ENCODE data around the gene RAPH1. TPM values are rescaled to one million over a fixed set of nuclear protein-coding genes. Genes with fewer than 3 reads are reported as not detected.

Gene RAPH1
- total and polyA plus RNA-seq, 2 experiments from 2014 or later = 5.0 to 36.2 TPM

GRCh38 chr2:203549406-203549805 lies 14.3 kb upstream of the RAPH1 start:
- ATAC-seq (no peak), DNase-seq (ENCODE audit: low spot score) (no peak)
- no peak overlapping the region for H3K27ac ChIP-seq (ENCODE audit: low read depth)

More at GRCh38 chr2:203549406-203549805, 14.3 kb upstream of the RAPH1 start:
- TF ChIP-seq EZH2phosphoT487 (IDR thresholded peaks at IDR 0.05; ENCODE audit: unreplicated experiment) (no peak), STAT1 (IDR thresholded peaks at IDR 0.05; ENCODE audit: unreplicated experiment) (no peak), ZNF462 (CRISPR knock-in tag; IDR thresholded peaks at IDR 0.05) (no peak), CREB1 (CRISPR knock-in tag; IDR thresholded peaks at IDR 0.05; ENCODE audit: low read depth) (no peak), CTCF (conservative IDR thresholded peaks at IDR 0.05; ENCODE audit: low read depth in 2 of 2) (no peak), POLR2AphosphoS5 (IDR thresholded peaks at IDR 0.05; ENCODE audit: low read depth) (no peak), NANOG (IDR thresholded peaks at IDR 0.05; ENCODE audit: borderline replicate concordance) (no peak), EZH2 (IDR thresholded peaks at IDR 0.05; ENCODE audit: low read depth, unreplicated experiment) (no peak), JUNB (IDR thresholded peaks at IDR 0.05; ENCODE audit: unreplicated experiment) (no peak)
- TF ChIP-seq, protein P1, sequence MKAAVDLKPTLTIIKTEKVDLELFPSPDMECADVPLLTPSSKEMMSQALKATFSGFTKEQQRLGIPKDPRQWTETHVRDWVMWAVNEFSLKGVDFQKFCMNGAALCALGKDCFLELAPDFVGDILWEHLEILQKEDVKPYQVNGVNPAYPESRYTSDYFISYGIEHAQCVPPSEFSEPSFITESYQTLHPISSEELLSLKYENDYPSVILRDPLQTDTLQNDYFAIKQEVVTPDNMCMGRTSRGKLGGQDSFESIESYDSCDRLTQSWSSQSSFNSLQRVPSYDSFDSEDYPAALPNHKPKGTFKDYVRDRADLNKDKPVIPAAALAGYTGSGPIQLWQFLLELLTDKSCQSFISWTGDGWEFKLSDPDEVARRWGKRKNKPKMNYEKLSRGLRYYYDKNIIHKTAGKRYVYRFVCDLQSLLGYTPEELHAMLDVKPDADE (IDR thresholded peaks at IDR 0.05) = no peak
- TF ChIP-seq, protein P2, sequence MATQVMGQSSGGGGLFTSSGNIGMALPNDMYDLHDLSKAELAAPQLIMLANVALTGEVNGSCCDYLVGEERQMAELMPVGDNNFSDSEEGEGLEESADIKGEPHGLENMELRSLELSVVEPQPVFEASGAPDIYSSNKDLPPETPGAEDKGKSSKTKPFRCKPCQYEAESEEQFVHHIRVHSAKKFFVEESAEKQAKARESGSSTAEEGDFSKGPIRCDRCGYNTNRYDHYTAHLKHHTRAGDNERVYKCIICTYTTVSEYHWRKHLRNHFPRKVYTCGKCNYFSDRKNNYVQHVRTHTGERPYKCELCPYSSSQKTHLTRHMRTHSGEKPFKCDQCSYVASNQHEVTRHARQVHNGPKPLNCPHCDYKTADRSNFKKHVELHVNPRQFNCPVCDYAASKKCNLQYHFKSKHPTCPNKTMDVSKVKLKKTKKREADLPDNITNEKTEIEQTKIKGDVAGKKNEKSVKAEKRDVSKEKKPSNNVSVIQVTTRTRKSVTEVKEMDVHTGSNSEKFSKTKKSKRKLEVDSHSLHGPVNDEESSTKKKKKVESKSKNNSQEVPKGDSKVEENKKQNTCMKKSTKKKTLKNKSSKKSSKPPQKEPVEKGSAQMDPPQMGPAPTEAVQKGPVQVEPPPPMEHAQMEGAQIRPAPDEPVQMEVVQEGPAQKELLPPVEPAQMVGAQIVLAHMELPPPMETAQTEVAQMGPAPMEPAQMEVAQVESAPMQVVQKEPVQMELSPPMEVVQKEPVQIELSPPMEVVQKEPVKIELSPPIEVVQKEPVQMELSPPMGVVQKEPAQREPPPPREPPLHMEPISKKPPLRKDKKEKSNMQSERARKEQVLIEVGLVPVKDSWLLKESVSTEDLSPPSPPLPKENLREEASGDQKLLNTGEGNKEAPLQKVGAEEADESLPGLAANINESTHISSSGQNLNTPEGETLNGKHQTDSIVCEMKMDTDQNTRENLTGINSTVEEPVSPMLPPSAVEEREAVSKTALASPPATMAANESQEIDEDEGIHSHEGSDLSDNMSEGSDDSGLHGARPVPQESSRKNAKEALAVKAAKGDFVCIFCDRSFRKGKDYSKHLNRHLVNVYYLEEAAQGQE (IDR thresholded peaks at IDR 0.05; ENCODE audit: unreplicated experiment) = no peak
- Mint-ChIP-seq H3K4me3 (no peak overlapping the region), H3K27me3 (ENCODE audit: insufficient read depth, low read depth, poor library complexity) (no peaks in the 10 kb centered on the region), H3K4me1 (peaks cover 5% of the 10 kb centered on the region; the same call in 2 of the 3 replicates), H3K9me3 (no peaks in the 10 kb centered on the region), H3K27ac (no peak overlapping the region), H3K36me3 (ENCODE audit: low read depth) (no peaks in the 10 kb centered on the region)
- 0 out of 2 replicates have a peak overlapping the region, but pooled peaks have one; percentile 43 for H2AFZ ChIP-seq
- no peaks in the 10 kb centered on the region for H3F3A ChIP-seq (replicated peaks; ENCODE audit: low read depth)
- H3K27me3 ChIP-seq (ENCODE audit: insufficient read depth) = no peaks in the 10 kb centered on the region
- H3K4me3 ChIP-seq = no peak overlapping the region
- H3K4me2 ChIP-seq = no peak overlapping the region
- no peaks in the 10 kb centered on the region for H3K9me2 ChIP-seq (ENCODE audit: insufficient read depth)
- H3K36me3 ChIP-seq (ENCODE audit: insufficient read depth) = no peaks in the 10 kb centered on the region
- H4K20me1 ChIP-seq (replicated peaks; ENCODE audit: insufficient read depth) = no peaks in the 10 kb centered on the region
- no peaks in the 10 kb centered on the region for H3K4me1 ChIP-seq (ENCODE audit: insufficient read depth)
- no peaks in the 10 kb centered on the region for H3K79me2 ChIP-seq (replicated peaks; ENCODE audit: insufficient read depth)

Data from GM23338 (cell line).